A673 (cell line): Measurements from ENCODE around the gene ASMTL.
"Not testable (repeated sequence)": the region's sequence is repeated elsewhere in the genome, so short reads cannot be mapped to it uniquely, and the experiment has no call there.

Experiments used
- EZH2 ChIP-seq: fragments of 200-600 bp; sonication (generic); IDR thresholded peaks from 2 replicates; pipeline ENCODE4 v1.6.1; 2017; ENCODE audit warnings: borderline replicate concordance, low read depth, mild to moderate bottlenecking, mixed read lengths, antibody characterized with exemption, low read length; ENCODE audit not compliant: poor library complexity, severe bottlenecking
- TF ChIP-seq, protein P1 (sequence below): fragments of 300-800, 200-600 bp; sonication (generic); conservative IDR thresholded peaks from 2 replicates; pipeline ENCODE4 v1.5.1; 2017; ENCODE audit warnings: low read depth, mild to moderate bottlenecking, antibody characterized with exemption, low read length, moderate library complexity, mixed read lengths

DNA sequence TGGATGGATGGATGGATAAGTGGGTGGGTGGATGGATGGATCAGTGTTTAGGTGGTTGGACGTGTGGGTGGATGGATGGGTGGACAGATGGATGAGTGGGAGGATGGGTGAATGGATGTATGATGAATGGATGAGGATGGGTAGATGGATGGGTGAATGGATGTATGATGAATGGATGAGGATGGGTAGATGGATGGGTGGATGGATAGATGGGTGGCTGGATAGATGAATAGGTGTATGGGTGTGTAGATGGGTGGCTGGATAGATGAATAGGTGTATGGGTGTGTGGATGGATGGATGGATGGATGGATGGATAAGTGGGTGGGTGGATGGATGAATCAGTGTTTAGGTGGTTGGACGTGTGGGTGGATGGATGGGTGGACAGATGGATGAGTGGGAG lies 21.9 kb upstream of the ASMTL start:
- TF ChIP-seq, protein P1, sequence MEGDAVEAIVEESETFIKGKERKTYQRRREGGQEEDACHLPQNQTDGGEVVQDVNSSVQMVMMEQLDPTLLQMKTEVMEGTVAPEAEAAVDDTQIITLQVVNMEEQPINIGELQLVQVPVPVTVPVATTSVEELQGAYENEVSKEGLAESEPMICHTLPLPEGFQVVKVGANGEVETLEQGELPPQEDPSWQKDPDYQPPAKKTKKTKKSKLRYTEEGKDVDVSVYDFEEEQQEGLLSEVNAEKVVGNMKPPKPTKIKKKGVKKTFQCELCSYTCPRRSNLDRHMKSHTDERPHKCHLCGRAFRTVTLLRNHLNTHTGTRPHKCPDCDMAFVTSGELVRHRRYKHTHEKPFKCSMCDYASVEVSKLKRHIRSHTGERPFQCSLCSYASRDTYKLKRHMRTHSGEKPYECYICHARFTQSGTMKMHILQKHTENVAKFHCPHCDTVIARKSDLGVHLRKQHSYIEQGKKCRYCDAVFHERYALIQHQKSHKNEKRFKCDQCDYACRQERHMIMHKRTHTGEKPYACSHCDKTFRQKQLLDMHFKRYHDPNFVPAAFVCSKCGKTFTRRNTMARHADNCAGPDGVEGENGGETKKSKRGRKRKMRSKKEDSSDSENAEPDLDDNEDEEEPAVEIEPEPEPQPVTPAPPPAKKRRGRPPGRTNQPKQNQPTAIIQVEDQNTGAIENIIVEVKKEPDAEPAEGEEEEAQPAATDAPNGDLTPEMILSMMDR = not testable (repeated sequence)
- not testable (repeated sequence) for TF ChIP-seq EZH2
